Thyroid gland (tissue), 4 donors: ENCODE measurements around the gene STAB1. TPM values are rescaled to one million over a fixed set of nuclear protein-coding genes. Genes with fewer than 3 reads are reported as not detected.

Experiments
- DNase-seq, 2 donors: peaks; one replicate each; pipeline ENCODE4 v3.0.0-alpha.2; 2019
- H3K27ac ChIP-seq, 3 donors: fragments of 200-600 bp; sonication (generic); 1 replicate in 2 of 3; 2 replicates in 1 of 3; pipeline ENCODE4 v1.5.1; 2016 to 2019; ENCODE audit warnings: mild to moderate bottlenecking in 1 of 3, moderate library complexity in 1 of 3
- H3K27me3 ChIP-seq: fragments of 200-600 bp; sonication (generic); one replicate; pipeline ENCODE4 v1.5.1; 2019
- H3K36me3 ChIP-seq, 2 donors: fragments of 200-600 bp; sonication (generic); one replicate each; pipeline ENCODE4 v1.5.1; 2016 to 2019
- H3K4me1 ChIP-seq, 2 donors: fragments of 200-600 bp; sonication (generic); one replicate each; pipeline ENCODE4 v1.5.1; 2017 to 2019
- H3K4me3 ChIP-seq, 3 donors: fragments of 200-600 bp; sonication (generic); replicated peaks in 1 of 3; 1 replicate in 2 of 3; 2 replicates in 1 of 3; pipeline ENCODE4 v1.5.1; 2016; ENCODE audit warnings: mild to moderate bottlenecking in 1 of 3
- H3K9me3 ChIP-seq: fragments of 200-600 bp; sonication (generic); one replicate; pipeline ENCODE4 v1.5.1; 2017
- POLR2A ChIP-seq, 2 donors: fragments of 450-650 bp; IDR thresholded peaks; one replicate each; pipeline ENCODE4 v1.6.1; 2017; ENCODE audit warnings: antibody characterized with exemption in 2 of 2, mild to moderate bottlenecking in 2 of 2, moderate library complexity in 1 of 2
- WGBS, 2 donors: methylation state at CpG; one replicate each; pipeline ENCODE4 v1.1.5; 2017; 5-methylcytosine and 5-hydroxymethylcytosine counted together
- intact Hi-C: fragments of 100-400 bp; cut with DNase I; formaldehyde crosslinking; loops from one replicate; pipeline ENCODE4 v1.15.1; 2023
- total RNA-seq, 4 donors: library from RNA; depleted of rRNA; stranded (reverse); fragments of >200 nt; gene quantifications; one replicate each; pipeline ENCODE4 v1.2.3, GENCODE V29; 2016
- TF ChIP-seq, protein P1 (sequence below), 6 experiments: fragments of 200-600 bp in 3 of 6; fragments of 450-650 bp in 3 of 6; sonication (generic) in 3 of 6; IDR thresholded peaks; one replicate each; pipeline ENCODE4 v1.5.1; 2016 to 2019; ENCODE audit warnings: antibody characterized with exemption in 6 of 6, mild to moderate bottlenecking in 2 of 6, inconsistent platforms in 1 of 6, moderate library complexity in 1 of 6

The STAB1 gene
- total RNA-seq, 4 donors from 2014 or later, result 31.8 to 100 (median 67.4) TPM

DNA sequence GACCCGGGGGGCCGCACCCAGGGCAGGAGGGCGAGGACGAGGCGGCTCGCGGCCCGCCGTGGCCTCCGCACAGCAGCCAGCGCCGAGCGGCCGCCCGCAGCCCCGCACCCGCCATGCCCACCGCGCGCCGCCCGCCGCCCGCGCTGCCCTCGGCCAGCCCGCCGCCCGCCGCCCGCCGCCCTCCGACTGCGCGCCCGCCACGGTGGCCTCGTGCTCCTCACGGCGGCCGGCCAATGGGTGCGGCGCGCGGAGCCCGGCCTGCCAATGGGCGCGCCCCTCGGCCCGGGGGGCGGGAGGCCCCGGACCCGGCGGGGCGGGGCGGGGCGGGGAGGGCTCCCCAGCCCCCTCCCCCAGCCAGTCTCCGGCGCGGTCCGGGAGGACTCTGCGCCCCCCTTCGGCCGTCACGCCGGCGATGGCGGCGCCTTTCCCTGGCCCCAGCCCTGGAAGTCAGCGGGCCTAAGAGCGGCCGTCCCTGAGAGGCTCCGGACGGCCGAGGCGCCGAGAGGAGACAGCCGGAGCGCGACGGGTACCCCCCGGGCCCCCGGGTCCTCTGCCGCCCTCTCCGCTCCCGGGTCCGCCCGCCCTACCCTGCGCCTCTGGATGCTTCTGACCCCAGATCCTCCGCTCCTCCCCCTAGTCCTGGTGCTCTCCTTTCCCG, 38.6 kb downstream of the STAB1 start, which contains the start of gene NT5DC2:
Gene NT5DC2 (minus strand): TSS at position 235 of the 658 bp plus-strand sequence. CDS start 120 bp downstream, at position 115.
- H3K4me3 ChIP-seq, result peak within 1 kb of the TSS in 2 of 3 donors; percentile 58 to 70
- H3K36me3 ChIP-seq, result peaks cover 0 to 4% of the 10 kb centered on the region in 2 donors
- H3K4me1 ChIP-seq, result peaks cover 32 to 62% of the 10 kb centered on the region in 2 donors
- TF ChIP-seq, protein P1, sequence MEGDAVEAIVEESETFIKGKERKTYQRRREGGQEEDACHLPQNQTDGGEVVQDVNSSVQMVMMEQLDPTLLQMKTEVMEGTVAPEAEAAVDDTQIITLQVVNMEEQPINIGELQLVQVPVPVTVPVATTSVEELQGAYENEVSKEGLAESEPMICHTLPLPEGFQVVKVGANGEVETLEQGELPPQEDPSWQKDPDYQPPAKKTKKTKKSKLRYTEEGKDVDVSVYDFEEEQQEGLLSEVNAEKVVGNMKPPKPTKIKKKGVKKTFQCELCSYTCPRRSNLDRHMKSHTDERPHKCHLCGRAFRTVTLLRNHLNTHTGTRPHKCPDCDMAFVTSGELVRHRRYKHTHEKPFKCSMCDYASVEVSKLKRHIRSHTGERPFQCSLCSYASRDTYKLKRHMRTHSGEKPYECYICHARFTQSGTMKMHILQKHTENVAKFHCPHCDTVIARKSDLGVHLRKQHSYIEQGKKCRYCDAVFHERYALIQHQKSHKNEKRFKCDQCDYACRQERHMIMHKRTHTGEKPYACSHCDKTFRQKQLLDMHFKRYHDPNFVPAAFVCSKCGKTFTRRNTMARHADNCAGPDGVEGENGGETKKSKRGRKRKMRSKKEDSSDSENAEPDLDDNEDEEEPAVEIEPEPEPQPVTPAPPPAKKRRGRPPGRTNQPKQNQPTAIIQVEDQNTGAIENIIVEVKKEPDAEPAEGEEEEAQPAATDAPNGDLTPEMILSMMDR (IDR thresholded peaks at IDR 0.05), result peak in 1 of 6 experiments; percentile 15
- TF ChIP-seq POLR2A (IDR thresholded peaks at IDR 0.05), result peak in 1 of 2 donors; percentile 13
- peak within 1 kb of the TSS; percentile 75 to 88 (median 86) for H3K27ac ChIP-seq
- H3K27me3 ChIP-seq, result no peaks in the 10 kb centered on the region
- H3K9me3 ChIP-seq, result no peaks in the 10 kb centered on the region
- 2% methylated on average over 31 of the region's 91 CpGs; no CpG with 5 or more reads in 1 of the 2 donors for WGBS, 2 donors
- intact Hi-C loops, result loop anchor here (5.0 kb wide), 1 partner anchor 76 kb away; the partner anchor contains the start of gene NISCH
- DNase-seq, result peak; percentile 74 to 77

DNA sequence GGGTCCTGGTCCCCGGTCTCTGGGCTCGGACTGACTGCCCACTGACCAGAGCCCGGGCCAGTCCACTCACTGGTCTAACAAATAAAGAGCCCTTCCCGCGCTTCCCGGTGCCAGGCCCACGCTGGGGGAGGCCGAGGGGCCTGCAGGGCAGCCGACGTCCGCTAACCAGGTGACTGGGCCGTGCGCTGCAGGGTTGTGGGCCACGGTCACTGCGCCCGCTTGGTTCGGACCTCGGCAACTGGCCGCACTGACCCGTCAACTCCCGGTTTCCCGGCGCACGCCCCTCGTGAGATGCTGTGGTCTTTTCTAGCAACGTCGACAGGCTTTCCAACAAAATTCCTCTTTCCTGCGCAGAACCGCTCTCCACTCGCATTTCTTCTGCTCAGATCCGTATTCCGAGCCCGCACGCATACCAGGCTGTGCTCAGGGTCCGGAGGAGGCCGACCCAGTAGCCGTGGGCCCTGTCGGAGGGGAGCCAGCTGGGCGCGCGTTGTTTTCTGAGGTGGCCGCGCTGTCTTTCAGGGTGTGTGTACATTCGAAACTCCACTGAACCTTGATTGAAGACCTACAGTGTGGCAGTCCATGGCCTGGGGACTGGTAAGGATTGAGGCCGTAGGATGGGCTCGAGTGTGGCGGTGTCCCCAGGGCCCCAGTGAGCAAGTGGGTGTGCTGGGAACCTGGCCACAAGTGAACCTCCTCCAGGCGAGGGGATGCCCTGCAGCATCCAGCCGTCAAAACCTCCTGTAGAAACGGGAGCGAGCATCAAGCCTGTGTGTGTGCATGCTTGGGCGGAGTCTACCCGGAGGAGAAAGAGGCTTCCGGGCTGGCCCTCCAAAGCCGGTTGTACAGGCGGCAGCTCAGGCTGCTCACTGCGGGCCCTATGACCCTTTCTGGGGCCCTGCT, 39.4 kb downstream of the STAB1 start:
- TF ChIP-seq, protein P1 (IDR thresholded peaks at IDR 0.05), result no peak
- no peak for TF ChIP-seq POLR2A (IDR thresholded peaks at IDR 0.05)
- H3K4me3 ChIP-seq, result peak overlapping the region in 2 of 3 donors; percentile 48 to 56
- peaks cover 38 to 70% of the 10 kb centered on the region in 2 donors for H3K4me1 ChIP-seq
- peak overlapping the region; percentile 75 to 88 (median 86) for H3K27ac ChIP-seq
- intact Hi-C loops, result loop anchor here (5.0 kb wide), 2 partner anchors 77 to 482 kb away; partner anchors contain the start of gene NISCH
- no peaks in the 10 kb centered on the region for H3K36me3 ChIP-seq
- H3K9me3 ChIP-seq, result no peaks in the 10 kb centered on the region
- peak in 1 of 2 donors; percentile 34 for DNase-seq
- no peaks in the 10 kb centered on the region for H3K27me3 ChIP-seq
- 50 to 63% methylated on average over 39 to 51 of the region's 57 CpGs for WGBS, 2 donors

DNA sequence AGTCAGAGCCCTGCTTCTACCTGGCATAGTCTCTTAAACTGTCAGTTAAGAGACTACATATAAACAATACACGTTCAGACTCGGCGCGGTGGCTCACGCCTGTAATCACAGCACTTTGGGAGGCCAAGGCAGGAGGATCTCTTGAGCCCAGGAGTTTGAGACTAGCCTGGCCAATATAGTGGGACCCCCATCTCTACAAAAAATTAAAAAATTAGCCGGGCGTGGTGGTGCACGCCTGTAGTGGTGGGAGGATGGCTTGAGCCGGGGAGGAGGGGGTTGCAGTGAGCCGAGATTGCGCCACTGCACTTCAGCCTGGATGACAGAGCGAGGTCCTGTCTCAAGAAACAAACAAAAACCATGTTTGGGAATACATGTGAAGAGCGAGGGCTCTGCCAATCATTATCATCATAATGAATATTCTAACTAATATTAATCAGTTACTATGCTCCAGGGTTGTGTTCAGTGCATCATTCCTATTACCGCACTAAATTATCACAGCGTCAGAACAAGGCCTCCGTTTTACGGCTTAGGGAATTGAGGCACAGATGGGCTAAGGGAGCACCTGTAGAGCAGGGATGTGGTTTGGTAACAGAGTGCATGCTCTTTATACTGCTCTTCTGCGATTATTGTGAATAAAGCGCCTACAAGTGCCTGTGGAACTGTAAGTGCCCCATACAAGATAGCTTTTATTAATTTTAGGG, 40.4 kb downstream of the STAB1 start:
- peak overlapping the region in 2 of 3 donors; percentile 52 to 86 for H3K27ac ChIP-seq
- H3K9me3 ChIP-seq, result no peaks in the 10 kb centered on the region
- peaks cover 0 to 2% of the 10 kb centered on the region in 2 donors for H3K36me3 ChIP-seq
- TF ChIP-seq, protein P1 (IDR thresholded peaks at IDR 0.05), result no peak
- TF ChIP-seq POLR2A (IDR thresholded peaks at IDR 0.05), result no peak
- no peak for DNase-seq
- intact Hi-C loops, result loop anchor here (5.0 kb wide), 1 partner anchor 483 kb away; no protein-coding TSS in a partner anchor
- WGBS, 2 donors, result 93 to 94% methylated on average over 19 of the region's 19 CpGs
- no peak overlapping the region for H3K4me3 ChIP-seq
- no peaks in the 10 kb centered on the region for H3K27me3 ChIP-seq
- peaks cover 44 to 71% of the 10 kb centered on the region in 2 donors for H3K4me1 ChIP-seq

DNA sequence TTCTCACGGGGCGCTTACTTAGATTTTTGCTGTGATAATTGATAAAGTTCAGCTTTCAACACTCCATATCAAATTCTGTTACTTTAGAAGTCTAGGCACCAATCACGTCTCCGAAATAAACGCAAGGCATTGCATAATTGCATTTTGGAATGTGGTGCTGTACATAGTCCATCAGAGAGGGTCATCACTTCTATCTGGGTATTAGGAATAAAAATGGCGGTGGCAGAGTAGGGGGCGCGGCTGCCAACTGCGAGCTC, 40.9 kb downstream of the STAB1 start:
- no peak for TF ChIP-seq POLR2A (IDR thresholded peaks at IDR 0.05)
- TF ChIP-seq, protein P1 (IDR thresholded peaks at IDR 0.05), result no peak
- Histone ChIP-seq H3K9me3 (no peaks in the 10 kb centered on the region), H3K36me3 (peaks cover 0 to 3% of the 10 kb centered on the region in 2 donors), H3K4me3 (no peak overlapping the region), H3K4me1 (peaks cover 48 to 76% of the 10 kb centered on the region in 2 donors), H3K27ac (peak overlapping the region in 2 of 3 donors; percentile 52 to 59), H3K27me3 (no peaks in the 10 kb centered on the region)
- intact Hi-C loops, result loop anchor here (5.0 kb wide), 1 partner anchor 484 kb away; no protein-coding TSS in a partner anchor
- 21 to 23% methylated on average over 9 of the region's 9 CpGs for WGBS, 2 donors
- DNase-seq, result no peak
